ENCODE measurements around the gene C1QL4.

GRCh38 chr12:49335955-49336644 lies 888 bp downstream of the C1QL4 start:
- TF ChIP-seq, protein P1, sequence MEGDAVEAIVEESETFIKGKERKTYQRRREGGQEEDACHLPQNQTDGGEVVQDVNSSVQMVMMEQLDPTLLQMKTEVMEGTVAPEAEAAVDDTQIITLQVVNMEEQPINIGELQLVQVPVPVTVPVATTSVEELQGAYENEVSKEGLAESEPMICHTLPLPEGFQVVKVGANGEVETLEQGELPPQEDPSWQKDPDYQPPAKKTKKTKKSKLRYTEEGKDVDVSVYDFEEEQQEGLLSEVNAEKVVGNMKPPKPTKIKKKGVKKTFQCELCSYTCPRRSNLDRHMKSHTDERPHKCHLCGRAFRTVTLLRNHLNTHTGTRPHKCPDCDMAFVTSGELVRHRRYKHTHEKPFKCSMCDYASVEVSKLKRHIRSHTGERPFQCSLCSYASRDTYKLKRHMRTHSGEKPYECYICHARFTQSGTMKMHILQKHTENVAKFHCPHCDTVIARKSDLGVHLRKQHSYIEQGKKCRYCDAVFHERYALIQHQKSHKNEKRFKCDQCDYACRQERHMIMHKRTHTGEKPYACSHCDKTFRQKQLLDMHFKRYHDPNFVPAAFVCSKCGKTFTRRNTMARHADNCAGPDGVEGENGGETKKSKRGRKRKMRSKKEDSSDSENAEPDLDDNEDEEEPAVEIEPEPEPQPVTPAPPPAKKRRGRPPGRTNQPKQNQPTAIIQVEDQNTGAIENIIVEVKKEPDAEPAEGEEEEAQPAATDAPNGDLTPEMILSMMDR (optimal IDR thresholded peaks at IDR 0.05 in 1 of 3, IDR thresholded peaks at IDR 0.05 in 1 of 3, conservative IDR thresholded peaks at IDR 0.05 in 1 of 3; ENCODE audit: extremely low read depth in 1 of 3, insufficient read depth in 2 of 3, low read length in 3 of 3), result no peak
- no peak for TF ChIP-seq EZH2 (IDR thresholded peaks at IDR 0.05; ENCODE audit: low read length)

Measured in keratinocyte (primary cell).